Neural cell (in vitro differentiated cells): Measurements from ENCODE around the gene ORAI1. TPM values are rescaled to one million over a fixed set of nuclear protein-coding genes. Genes with fewer than 3 reads are reported as not detected.

ENCODE experiments used
- H2AFZ ChIP-seq: fragments of 200-600, 300-800 bp; sonication (generic), shearing (Covaris generic); 2 replicates; pipeline ENCODE4 v1.6.0; 2014; ENCODE audit warnings: low read depth, mild to moderate bottlenecking, antibody characterized with exemption, low read length, moderate library complexity
- H3F3A ChIP-seq: fragments of 200-600 bp; shearing (Covaris generic); 2 replicates; pipeline ENCODE4 v1.6.1; 2016; ENCODE audit warnings: mild to moderate bottlenecking, moderate library complexity, mixed read lengths, antibody characterized with exemption, low read length; ENCODE audit not compliant: insufficient read depth, poor library complexity, severe bottlenecking
- H3K27ac ChIP-seq: fragments of 200-600, 300-800 bp; sonication (generic), shearing (Covaris generic); 2 replicates; pipeline ENCODE4 v1.5.1; 2014; ENCODE audit warnings: mild to moderate bottlenecking, low read length, moderate library complexity
- H3K27me3 ChIP-seq: fragments of 300-800, 200-600 bp; sonication (generic), shearing (Covaris generic); 2 replicates; pipeline ENCODE4 v1.6.0; 2014; ENCODE audit warnings: mild to moderate bottlenecking, low read depth, low read length, moderate library complexity; ENCODE audit not compliant: insufficient read depth
- H3K36me3 ChIP-seq: fragments of 300-800, 200-600 bp; sonication (generic), shearing (Covaris generic); 2 replicates; pipeline ENCODE4 v1.5.1; 2014; ENCODE audit warnings: mild to moderate bottlenecking, antibody characterized with exemption, low read length, moderate library complexity; ENCODE audit not compliant: insufficient read depth
- H3K4me2 ChIP-seq: fragments of 300-800, 200-600 bp; sonication (generic), shearing (Covaris generic); 2 replicates; pipeline ENCODE4 v1.6.0; 2014; ENCODE audit warnings: mild to moderate bottlenecking, low read length
- H3K4me3 ChIP-seq: fragments of 300-800, 200-600 bp; sonication (generic), shearing (Covaris generic); 2 replicates; pipeline ENCODE4 v1.5.1; 2014; ENCODE audit warnings: mild to moderate bottlenecking, low read length, moderate library complexity
- H3K79me2 ChIP-seq: fragments of 200-600 bp; shearing (Covaris generic); replicated peaks from 2 replicates; pipeline ENCODE4 v1.6.0; 2014; ENCODE audit warnings: mild to moderate bottlenecking, low read length, moderate library complexity; ENCODE audit not compliant: insufficient read depth
- H3K9ac ChIP-seq: fragments of 300-800, 200-600 bp; sonication (generic), shearing (Covaris generic); 2 replicates; pipeline ENCODE4 v1.6.1; 2016; ENCODE audit warnings: mild to moderate bottlenecking, low read length, mixed read lengths
- H3K9me2 ChIP-seq: fragments of 200-600 bp; shearing (Covaris generic); 2 replicates; pipeline ENCODE4 v1.6.1; 2016; ENCODE audit warnings: mild to moderate bottlenecking, low read length, mixed read lengths; ENCODE audit not compliant: insufficient read depth
- H3K9me3 ChIP-seq: fragments of 200-600, 300-800 bp; sonication (generic), shearing (Covaris generic); 2 replicates; pipeline ENCODE4 v1.6.1; 2016; ENCODE audit warnings: mild to moderate bottlenecking, mixed run types, low read length, moderate library complexity, mixed read lengths
- H4K20me1 ChIP-seq: fragments of 200-600 bp; shearing (Covaris generic); 2 replicates; pipeline ENCODE4 v1.6.1; 2016; ENCODE audit warnings: mild to moderate bottlenecking, mixed run types; ENCODE audit not compliant: insufficient read depth
- EP300 ChIP-seq: fragments of 450-650 bp; conservative IDR thresholded peaks from 2 replicates; pipeline ENCODE4 v1.6.1; 2014; ENCODE audit warnings: antibody characterized with exemption, mild to moderate bottlenecking, moderate library complexity; ENCODE audit not compliant: poor library complexity, severe bottlenecking
- EZH2 ChIP-seq: fragments of 200-600, 300-800 bp; shearing (Covaris generic), sonication (generic); IDR thresholded peaks from 2 replicates; pipeline ENCODE4 v1.6.1; 2014; ENCODE audit warnings: antibody characterized with exemption, low read length, borderline replicate concordance, mild to moderate bottlenecking; ENCODE audit not compliant: insufficient read depth, poor library complexity, severe bottlenecking
- MXI1 ChIP-seq: fragments of 450-650 bp; conservative IDR thresholded peaks from 2 replicates; pipeline ENCODE4 v1.6.1; 2014; ENCODE audit warnings: antibody characterized with exemption, mild to moderate bottlenecking; ENCODE audit not compliant: poor library complexity, severe bottlenecking
- POLR2AphosphoS5 ChIP-seq: IDR thresholded peaks from 2 replicates; pipeline ENCODE4 v1.6.1; 2012
- RAD21 ChIP-seq: fragments of 450-650 bp; conservative IDR thresholded peaks from 2 replicates; pipeline ENCODE4 v1.6.1; 2014; ENCODE audit warnings: antibody characterized with exemption, mild to moderate bottlenecking, moderate library complexity
- SMC3 ChIP-seq: fragments of 450-650 bp; conservative IDR thresholded peaks from 2 replicates; pipeline ENCODE4 v1.6.1; 2014; ENCODE audit warnings: antibody characterized with exemption, mild to moderate bottlenecking, moderate library complexity; ENCODE audit not compliant: poor library complexity
- TAF1 ChIP-seq: IDR thresholded peaks from 2 replicates; pipeline ENCODE4 v1.6.1; 2012; ENCODE audit warnings: low read depth
- polyA plus RNA-seq: library from polyadenylated mRNA; depleted of rRNA; stranded (reverse); fragments of >200 nt; gene quantifications from 2 replicates; pipeline ENCODE4 v1.2.3, GENCODE V29; 2014
- TF ChIP-seq, protein P1 (sequence below): IDR thresholded peaks from 2 replicates; pipeline ENCODE4 v1.6.1; 2012; ENCODE audit warnings: borderline replicate concordance
- TF ChIP-seq, protein P2 (sequence below): fragments of 450-650 bp; IDR thresholded peaks from 2 replicates; pipeline ENCODE4 v1.5.1; 2014; ENCODE audit warnings: antibody characterized with exemption, mild to moderate bottlenecking, moderate library complexity; ENCODE audit not compliant: poor library complexity, severe bottlenecking

The ORAI1 gene
- polyA plus RNA-seq, 1 donor from 2014 or later, result 0.78 TPM

DNA sequence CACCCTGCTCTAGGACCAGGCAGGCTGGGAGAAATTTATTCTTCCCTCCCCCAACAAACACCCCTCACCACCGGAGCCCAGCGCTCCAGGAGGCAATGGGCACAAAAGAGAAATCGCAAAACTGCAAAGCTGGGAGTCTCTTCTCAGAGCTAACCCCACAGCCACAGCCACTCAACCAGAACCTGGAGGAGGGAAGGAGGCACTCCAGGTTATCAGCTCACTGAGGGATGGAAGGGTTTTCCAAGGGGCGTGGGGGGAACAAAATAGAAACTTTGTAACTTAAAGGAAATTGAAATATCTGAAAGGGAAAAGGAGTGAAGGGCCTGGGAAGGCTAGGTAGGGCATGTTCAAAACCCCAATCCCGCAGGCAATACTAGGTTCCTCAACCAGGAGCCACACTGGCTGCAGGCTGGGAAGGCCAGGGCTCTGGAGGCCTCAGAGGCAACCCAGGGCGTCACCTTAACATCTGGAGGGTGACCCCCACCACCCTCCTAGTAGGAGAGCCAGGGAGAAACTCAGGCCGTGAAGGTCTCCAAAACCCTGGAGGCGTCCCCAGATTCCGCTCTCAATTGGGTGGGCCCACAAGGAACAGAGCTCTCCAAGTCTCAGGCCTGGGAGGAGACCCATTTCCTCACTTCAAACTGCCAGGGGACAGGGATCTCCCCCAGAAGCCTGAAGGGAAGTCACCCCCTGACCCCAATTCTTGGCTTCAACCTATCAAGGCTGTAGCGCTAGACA, 48.7 kb upstream of the ORAI1 start:
- TF ChIP-seq, protein P1, sequence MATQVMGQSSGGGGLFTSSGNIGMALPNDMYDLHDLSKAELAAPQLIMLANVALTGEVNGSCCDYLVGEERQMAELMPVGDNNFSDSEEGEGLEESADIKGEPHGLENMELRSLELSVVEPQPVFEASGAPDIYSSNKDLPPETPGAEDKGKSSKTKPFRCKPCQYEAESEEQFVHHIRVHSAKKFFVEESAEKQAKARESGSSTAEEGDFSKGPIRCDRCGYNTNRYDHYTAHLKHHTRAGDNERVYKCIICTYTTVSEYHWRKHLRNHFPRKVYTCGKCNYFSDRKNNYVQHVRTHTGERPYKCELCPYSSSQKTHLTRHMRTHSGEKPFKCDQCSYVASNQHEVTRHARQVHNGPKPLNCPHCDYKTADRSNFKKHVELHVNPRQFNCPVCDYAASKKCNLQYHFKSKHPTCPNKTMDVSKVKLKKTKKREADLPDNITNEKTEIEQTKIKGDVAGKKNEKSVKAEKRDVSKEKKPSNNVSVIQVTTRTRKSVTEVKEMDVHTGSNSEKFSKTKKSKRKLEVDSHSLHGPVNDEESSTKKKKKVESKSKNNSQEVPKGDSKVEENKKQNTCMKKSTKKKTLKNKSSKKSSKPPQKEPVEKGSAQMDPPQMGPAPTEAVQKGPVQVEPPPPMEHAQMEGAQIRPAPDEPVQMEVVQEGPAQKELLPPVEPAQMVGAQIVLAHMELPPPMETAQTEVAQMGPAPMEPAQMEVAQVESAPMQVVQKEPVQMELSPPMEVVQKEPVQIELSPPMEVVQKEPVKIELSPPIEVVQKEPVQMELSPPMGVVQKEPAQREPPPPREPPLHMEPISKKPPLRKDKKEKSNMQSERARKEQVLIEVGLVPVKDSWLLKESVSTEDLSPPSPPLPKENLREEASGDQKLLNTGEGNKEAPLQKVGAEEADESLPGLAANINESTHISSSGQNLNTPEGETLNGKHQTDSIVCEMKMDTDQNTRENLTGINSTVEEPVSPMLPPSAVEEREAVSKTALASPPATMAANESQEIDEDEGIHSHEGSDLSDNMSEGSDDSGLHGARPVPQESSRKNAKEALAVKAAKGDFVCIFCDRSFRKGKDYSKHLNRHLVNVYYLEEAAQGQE, result no peak
- TF ChIP-seq, protein P2, sequence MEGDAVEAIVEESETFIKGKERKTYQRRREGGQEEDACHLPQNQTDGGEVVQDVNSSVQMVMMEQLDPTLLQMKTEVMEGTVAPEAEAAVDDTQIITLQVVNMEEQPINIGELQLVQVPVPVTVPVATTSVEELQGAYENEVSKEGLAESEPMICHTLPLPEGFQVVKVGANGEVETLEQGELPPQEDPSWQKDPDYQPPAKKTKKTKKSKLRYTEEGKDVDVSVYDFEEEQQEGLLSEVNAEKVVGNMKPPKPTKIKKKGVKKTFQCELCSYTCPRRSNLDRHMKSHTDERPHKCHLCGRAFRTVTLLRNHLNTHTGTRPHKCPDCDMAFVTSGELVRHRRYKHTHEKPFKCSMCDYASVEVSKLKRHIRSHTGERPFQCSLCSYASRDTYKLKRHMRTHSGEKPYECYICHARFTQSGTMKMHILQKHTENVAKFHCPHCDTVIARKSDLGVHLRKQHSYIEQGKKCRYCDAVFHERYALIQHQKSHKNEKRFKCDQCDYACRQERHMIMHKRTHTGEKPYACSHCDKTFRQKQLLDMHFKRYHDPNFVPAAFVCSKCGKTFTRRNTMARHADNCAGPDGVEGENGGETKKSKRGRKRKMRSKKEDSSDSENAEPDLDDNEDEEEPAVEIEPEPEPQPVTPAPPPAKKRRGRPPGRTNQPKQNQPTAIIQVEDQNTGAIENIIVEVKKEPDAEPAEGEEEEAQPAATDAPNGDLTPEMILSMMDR, result no peak
- no peak for TF ChIP-seq TAF1
- TF ChIP-seq MXI1, result no peak
- TF ChIP-seq EP300, result no peak
- TF ChIP-seq POLR2AphosphoS5, result no peak
- no peak for TF ChIP-seq RAD21
- no peak for TF ChIP-seq SMC3
- no peak for TF ChIP-seq EZH2
- Histone ChIP-seq H3K36me3 (no peaks in the 10 kb centered on the region), H3K27ac (no peak overlapping the region), H3K79me2 (no peaks in the 10 kb centered on the region), H3K4me3 (peak overlapping the region; percentile 71), H3K9me2 (no peaks in the 10 kb centered on the region), H4K20me1 (no peaks in the 10 kb centered on the region), H3K27me3 (peaks cover 20% of the 10 kb centered on the region), H3K9ac (no peak overlapping the region), H2AFZ (no peak overlapping the region), H3K4me2 (no peak overlapping the region), H3F3A (peaks cover 3% of the 10 kb centered on the region), H3K9me3 (no peaks in the 10 kb centered on the region)

DNA sequence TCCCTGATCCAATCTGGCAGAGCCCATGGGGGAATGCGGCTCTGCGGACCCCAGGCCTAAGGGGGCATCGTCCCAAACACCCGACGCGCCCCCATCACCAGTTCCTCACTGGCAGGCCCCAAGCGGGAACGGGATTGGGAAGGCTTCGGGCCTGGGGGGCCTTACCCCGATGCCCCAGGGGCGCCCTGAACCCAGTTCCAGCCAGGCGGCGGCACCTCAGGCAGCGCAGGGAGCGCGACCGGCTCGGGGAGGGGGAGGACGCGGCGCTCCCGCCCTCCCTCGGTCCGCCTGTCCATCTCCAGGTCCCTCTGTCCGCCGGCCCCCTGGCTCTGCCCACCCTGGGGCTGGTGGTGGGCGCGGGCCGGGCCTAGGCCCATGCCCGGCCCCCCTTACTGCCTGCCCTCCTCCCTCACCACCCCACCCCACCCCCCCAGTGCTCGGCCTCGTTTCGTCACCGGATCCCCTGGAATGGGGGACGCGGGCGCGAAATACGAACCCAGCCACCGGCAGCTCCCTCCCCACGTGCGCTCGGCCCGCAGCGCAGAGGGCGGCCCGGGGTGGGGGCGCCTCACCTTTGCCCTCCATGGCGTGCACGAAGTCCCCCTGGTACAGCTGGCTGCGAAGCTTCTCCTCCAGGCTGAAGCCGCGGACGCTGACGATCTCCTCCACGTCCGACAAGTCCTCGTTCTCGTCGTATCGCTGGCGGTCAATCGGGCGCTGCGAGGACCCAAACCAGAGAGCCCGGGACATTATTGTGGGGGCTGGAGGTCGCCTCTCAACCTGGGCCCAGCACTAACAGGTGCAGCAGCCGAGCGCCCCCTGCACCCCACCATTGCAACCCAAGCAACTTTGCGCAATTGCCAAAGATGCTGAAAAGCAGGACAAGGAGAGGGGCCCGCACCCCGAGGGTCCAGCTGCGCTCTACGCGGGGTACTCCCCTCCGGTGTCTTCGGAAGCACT, 47.8 kb upstream of the ORAI1 start:
- Histone ChIP-seq H3F3A (peaks cover 4% of the 10 kb centered on the region), H3K36me3 (no peaks in the 10 kb centered on the region), H3K9ac (peak overlapping the region; percentile 63), H3K9me3 (no peaks in the 10 kb centered on the region), H2AFZ (no peak overlapping the region), H4K20me1 (no peaks in the 10 kb centered on the region), H3K27ac (no peak overlapping the region), H3K4me3 (peak overlapping the region; percentile 71), H3K4me2 (peak overlapping the region; percentile 66), H3K27me3 (peaks cover 20% of the 10 kb centered on the region), H3K9me2 (no peaks in the 10 kb centered on the region), H3K79me2 (no peaks in the 10 kb centered on the region)
- TF ChIP-seq EP300, result no peak
- no peak for TF ChIP-seq TAF1
- TF ChIP-seq, protein P2, result peak; percentile 22
- TF ChIP-seq MXI1, result peak; percentile 79
